Fibroblast of lung (primary cell): Measurements from ENCODE around the gene FAM174B.

Experiments used
- EZH2 ChIP-seq: IDR thresholded peaks from 2 replicates; pipeline ENCODE4 v1.5.1; 2012; ENCODE audit warnings: low read length, control low read depth, mild to moderate bottlenecking; ENCODE audit errors: missing control alignments
- TF ChIP-seq, protein P1 (sequence below), 2 donors: IDR thresholded peaks in 1 of 2; conservative IDR thresholded peaks in 1 of 2; 1 replicate in 1 of 2; 2 replicates in 1 of 2; pipeline ENCODE4 v1.5.1; 2011 to 2012; ENCODE audit warnings: low read length in 2 of 2, control low read depth in 1 of 2, inconsistent platforms in 1 of 2, low read depth in 1 of 2, mild to moderate bottlenecking in 1 of 2

- TF ChIP-seq, protein P1, sequence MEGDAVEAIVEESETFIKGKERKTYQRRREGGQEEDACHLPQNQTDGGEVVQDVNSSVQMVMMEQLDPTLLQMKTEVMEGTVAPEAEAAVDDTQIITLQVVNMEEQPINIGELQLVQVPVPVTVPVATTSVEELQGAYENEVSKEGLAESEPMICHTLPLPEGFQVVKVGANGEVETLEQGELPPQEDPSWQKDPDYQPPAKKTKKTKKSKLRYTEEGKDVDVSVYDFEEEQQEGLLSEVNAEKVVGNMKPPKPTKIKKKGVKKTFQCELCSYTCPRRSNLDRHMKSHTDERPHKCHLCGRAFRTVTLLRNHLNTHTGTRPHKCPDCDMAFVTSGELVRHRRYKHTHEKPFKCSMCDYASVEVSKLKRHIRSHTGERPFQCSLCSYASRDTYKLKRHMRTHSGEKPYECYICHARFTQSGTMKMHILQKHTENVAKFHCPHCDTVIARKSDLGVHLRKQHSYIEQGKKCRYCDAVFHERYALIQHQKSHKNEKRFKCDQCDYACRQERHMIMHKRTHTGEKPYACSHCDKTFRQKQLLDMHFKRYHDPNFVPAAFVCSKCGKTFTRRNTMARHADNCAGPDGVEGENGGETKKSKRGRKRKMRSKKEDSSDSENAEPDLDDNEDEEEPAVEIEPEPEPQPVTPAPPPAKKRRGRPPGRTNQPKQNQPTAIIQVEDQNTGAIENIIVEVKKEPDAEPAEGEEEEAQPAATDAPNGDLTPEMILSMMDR (conservative IDR thresholded peaks at IDR 0.05 in 1 of 2, IDR thresholded peaks at IDR 0.05 in 1 of 2; ENCODE audit: low read depth in 1 of 2, low read length in 2 of 2) = no peak
- TF ChIP-seq EZH2 = no peak
Measured at GRCh38 chr15:92667970-92668485, 12.5 kb upstream of the FAM174B start.
